T-helper 1 cell treated with Interleukin-12 subunit alpha and Interleukin-12 subunit beta and Interleukin-4 antibody, amounts not matched to agents 30 ng/mL and 1 ng/mL, for 36 hours (primary cell): ENCODE results near the gene FAM204A. TPM values are rescaled to one million over a fixed set of nuclear protein-coding genes. Genes with fewer than 3 reads are reported as not detected.

Experiments used
- intact Hi-C: fragments of 100-400 bp; cut with micrococcal nuclease; formaldehyde crosslinking; loops from one replicate; pipeline ENCODE4 v1.15.1; 2024
- total RNA-seq: library from RNA; stranded (reverse); gene quantifications from 2 replicates; pipeline ENCODE4 v1.2.3, GENCODE V29; 2022

The FAM204A gene
- total RNA-seq, 1 donor from 2014 or later, result 58.7 TPM

- intact Hi-C loops, result no loop called here
Observed at GRCh38 chr10:118251791-118252190, 90.3 kb downstream of the FAM204A start.

GRCh38 chr10:118249714-118250113 is 92.4 kb downstream of the FAM204A start:
- intact Hi-C loops, result no loop called here
